ENCODE measurements around the gene MARCHF2. TPM values are rescaled to one million over a fixed set of nuclear protein-coding genes. Genes with fewer than 3 reads are reported as not detected.

MARCHF2 gene
- total RNA-seq, 1 donor from 2014 or later: 122 TPM

DNA sequence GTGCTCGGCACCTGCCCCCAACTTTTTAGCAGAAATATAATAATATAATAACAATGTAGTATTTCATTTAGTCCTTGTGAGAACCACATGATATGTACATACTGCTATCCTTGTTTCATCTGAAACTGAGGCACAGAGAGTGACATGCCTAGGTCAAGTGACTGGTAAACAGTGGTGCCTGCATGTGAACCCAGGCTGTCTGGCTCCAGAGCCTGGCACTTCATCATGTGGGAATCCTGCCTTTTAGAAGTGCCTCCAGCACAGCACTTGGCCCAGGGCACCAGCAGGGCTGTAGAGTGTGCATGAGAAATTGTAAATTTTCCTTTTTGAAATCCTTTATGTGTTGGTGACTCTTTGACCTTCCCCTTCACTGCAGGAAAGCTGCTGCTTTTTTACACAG is 61.9 kb downstream of the MARCHF2 start:
- no peak for DNase-seq (ENCODE audit: low read depth in 2 of 2)

DNA sequence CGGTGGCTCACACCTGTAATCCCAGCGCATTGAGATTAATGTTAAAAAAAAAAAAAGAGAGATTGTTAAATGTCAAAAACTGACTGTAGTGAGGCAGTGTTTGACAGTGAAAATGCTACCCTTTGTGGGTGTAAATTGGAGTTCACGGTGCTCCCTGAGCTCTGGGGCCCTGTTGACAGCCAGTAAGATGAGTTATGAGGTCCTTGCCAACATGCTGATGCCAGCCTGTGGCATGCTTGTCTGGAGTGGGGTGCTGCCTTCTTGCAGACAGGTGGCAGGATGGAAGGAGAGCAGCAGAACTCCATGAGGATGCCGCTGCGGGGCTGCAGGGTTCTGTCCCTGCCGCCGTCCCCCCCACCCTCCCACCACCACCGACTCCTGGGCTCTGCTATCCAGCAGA is 63.4 kb downstream of the MARCHF2 start:
- no peak for DNase-seq (ENCODE audit: low read depth in 2 of 2)

DNA sequence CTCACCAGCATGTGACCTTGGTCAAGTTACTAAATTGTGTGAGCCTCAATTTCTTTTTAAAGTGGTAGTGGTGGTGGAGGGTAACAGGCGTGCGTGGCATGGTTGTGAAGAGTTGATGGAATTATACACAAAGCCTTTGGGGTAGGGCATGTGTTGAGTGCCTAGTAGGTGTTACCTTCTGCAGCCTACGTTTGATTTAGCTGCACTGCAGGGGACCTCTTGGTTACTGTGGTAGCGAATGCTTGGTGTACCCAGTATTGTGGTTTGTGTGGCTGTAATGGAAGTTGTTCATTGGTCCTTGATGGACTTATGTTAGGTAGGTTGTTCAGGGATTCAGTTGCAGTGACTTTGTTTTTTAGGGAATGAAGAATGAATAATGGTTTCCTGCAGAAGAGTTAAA is 64.8 kb downstream of the MARCHF2 start:
- no peak for DNase-seq (ENCODE audit: low read depth in 2 of 2)

DNA sequence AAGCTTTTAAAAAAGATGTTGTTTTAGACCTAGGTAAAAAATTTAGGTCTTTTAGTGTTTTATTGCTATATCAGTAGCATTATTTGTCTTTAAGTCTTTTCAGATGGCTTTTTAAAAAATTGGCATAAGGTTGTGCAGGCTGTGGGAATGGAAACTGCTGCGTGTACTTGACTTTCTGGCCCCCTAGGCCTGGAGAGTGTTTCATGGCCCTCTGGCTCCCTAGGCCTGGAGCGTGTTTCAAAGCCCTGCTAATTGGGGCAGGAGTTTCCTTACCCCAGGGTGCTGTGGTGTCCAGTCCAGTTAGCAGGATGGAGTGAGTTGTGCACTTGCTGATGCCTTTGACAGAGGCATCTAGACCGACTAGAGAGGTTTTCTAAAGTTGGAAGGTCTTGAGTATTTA is 65.5 kb downstream of the MARCHF2 start:
- no peak for DNase-seq (ENCODE audit: low read depth in 2 of 2)

DNA sequence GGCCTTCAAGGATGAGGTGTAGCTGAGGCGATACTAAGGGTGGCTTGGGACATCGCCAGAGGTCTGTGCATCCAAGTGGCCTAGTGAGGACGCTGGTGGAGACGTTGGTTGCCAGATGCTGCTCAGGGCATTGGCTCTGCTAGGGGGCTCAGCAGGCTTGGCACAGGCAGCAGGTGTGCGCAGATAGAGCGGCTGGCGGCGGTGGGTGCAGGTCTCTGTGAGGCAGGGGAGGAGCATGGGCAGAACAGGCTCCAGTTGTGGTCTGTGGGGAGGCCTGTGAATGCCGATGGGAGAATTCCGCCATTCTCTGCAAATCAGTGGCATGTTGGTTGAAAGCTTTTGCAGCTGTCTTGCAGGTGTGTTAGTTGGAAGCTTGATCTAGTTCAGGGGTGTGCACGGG is 68.1 kb downstream of the MARCHF2 start:
- no peak for DNase-seq (ENCODE audit: low read depth in 2 of 2)

DNA sequence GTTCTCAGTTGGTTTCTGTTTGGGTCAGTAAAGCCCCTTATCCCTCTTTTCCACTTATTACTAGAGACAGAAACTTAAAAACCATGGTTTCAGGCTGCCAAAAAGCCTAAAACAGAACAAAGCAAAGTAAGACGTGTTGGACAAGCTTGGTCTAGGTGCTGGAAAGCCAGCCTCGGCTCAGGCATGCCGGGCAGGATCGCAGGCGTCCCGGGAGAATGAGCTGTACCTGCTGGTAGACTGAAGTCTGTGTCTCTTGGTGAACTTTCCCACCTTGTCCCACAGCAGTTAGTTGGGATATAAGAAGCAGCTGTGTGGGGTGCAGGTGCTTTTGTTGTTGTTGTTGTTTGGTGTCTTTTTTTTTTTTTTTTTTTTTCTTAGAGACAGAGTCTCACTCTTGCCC is 68.5 kb downstream of the MARCHF2 start:
- DNase-seq (ENCODE audit: low read depth in 2 of 2): no peak

DNA sequence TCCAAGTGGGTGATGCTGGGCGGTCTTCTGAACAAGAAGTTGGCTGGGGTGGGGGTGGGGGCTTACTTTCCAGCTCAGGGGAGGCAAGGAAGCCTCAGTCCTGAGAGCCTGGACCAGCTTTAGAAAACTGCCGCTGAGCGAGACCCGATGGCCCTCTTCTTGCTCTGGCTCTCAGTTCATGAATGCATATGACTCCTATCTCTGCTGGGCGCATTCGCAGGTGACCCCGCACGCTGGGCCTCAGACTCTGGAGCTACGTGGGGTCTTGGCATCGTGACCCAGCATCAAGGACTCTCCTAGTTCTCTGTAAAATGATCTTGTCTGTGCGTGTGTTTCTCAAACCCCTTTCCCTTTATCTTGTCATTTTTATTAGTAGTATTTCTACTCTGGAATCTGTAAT is 69.6 kb downstream of the MARCHF2 start:
- no peak for DNase-seq (ENCODE audit: low read depth in 2 of 2)

DNA sequence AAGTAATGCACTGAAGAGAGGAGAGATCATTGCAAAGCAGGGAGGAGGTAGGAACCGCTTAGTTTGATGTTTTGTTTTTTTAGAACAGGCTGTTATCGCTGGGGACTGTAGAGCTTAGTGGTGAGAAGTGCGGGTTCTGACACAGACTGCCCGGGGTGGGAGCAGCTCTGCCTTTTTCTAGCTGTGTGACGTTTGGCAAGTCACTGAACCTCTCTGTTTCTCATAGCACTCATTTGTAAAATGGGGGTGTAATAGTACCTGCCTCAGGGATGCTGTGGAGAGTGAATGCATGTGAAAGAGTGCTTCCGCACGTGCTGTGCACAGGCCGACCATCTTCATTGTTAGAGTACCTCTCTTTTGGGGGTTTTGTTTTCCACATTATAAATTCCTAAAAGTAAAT is 70.1 kb downstream of the MARCHF2 start:
- DNase-seq (ENCODE audit: low read depth in 2 of 2): no peak

DNA sequence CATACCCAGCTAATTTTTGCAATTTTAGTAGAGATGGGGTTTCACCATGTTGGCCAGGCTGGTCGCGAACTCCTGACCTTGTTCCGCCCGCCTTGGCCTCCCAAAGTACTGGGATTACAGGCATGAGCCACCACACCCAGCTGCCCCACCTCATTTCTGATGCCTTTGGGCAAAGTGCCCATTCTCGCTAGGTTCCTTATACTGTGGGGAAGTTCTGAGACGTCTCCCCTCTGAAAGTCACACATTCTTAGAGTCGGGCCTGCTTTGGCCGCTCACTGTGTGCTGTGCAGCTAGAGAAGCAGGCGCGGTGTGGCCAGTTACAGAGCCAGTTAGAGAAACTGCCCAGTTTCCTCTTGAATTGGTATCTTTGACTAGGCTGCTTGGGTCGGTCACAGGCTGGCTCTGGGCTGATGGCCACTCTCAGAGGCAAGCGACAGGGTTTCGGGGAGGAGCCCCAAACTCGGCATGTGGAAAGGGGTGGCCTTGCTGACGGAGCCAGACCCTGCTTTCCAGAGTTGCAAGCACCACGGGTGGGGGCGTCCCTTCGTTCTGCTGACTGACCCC is 71.3 kb downstream of the MARCHF2 start:
- no peak for DNase-seq (ENCODE audit: low read depth in 2 of 2)

DNA sequence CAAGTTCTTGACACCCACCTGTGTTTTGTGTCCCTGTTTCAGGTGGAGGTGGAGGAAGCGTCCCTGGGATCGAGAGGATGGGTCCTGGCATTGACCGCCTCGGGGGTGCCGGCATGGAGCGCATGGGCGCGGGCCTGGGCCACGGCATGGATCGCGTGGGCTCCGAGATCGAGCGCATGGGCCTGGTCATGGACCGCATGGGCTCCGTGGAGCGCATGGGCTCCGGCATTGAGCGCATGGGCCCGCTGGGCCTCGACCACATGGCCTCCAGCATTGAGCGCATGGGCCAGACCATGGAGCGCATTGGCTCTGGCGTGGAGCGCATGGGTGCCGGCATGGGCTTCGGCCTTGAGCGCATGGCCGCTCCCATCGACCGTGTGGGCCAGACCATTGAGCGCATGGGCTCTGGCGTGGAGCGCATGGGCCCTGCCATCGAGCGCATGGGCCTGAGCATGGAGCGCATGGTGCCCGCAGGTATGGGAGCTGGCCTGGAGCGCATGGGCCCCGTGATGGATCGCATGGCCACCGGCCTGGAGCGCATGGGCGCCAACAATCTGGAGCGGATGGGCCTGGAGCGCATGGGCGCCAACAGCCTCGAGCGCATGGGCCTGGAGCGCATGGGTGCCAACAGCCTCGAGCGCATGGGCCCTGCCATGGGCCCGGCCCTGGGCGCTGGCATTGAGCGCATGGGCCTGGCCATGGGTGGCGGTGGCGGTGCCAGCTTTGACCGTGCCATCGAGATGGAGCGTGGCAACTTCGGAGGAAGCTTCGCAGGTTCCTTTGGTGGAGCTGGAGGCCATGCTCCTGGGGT is 72.7 kb downstream of the MARCHF2 start:
- no peak for DNase-seq (ENCODE audit: low read depth in 2 of 2)

DNA sequence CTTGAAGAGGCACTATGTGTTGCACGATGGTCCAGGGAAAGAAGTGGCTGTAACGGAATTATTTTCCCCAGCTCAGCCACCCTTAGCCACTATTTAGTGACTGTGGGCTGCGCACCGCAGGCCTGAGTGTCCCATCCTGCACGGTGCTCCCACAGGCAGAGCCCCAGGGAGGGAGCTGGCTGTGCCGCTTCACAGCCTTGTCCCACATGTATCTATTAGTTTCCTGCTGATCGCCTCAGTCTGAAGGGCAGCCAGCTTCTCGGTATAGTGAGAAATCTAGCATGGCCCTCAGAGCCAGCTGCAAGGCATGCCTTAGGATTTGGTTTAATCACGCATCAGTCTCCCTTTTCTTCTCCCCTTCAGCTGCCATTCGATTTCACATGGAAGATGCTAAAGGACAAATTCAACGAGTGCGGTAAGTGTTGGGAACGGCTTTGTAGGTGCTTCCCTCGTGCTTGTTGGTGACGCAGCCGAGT is 73.6 kb downstream of the MARCHF2 start:
- no peak for DNase-seq (ENCODE audit: low read depth in 2 of 2)

DNA sequence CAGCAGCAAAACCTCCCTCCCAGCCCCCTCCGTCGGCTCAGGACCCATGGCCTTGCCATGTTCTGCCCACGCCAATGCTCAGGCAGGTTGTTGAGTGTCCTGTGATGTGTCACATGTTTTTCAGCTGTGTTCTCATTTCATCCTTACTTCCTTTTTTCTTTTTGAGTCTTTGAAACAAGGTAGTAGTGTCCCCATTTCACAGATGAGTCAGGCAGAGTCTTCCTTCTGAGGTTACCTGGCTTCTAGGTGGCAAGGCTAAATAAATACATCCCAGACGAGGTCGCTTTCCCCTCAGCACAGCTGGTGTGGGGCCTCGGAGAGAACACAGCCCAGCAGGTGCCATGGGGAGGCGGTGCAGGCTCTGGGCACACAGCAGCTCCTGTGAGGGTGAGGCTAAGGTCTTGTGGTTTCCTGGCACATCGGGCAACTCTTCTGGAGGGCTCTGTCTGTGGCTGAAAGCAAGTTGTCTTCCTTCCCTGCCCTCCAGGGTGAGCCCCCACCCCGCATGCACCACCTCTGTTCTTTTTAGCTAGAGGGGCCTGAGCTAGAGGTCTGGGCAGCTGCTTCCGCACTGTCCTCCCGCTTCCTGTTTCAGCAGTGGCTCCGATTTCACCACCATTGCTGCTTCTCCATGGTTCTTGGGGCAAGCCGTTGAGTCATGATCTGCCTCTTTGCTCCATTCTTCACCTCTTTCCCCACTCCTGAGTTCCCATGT is 74.2 kb downstream of the MARCHF2 start:
- no peak for DNase-seq (ENCODE audit: low read depth in 2 of 2)

DNA sequence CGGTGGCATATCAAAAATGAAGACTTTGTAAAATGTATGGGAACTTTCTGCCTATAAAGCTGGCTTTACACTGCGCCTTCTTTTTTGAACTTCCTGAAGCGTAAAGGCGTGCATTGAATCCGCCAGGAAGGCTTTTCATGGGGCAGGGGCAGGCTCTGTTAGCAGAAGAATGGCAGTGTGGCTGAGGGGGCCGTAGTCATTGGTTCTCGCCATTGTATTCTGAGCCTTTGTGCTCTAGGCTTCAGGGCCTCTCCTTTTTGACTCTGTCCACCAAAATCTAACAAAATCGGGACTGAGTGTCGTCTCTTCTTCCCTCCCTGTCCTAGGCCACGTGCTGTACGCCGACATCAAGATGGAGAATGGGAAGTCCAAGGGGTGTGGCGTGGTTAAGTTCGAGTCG is 75.3 kb downstream of the MARCHF2 start:
- no peak for DNase-seq (ENCODE audit: low read depth in 2 of 2)

Other genes starting within 250 kb of the MARCHF2 start
- gene CERS4, start 203.9 kb upstream of the MARCHF2 start, total RNA-seq: 7.7 and 22.9 TPM in 2 replicates
- 25.7 and 28.6 TPM in 2 replicates for gene CD320, start 104.9 kb upstream of the MARCHF2 start, total RNA-seq
- 21.0 and 39.7 TPM in 2 replicates for gene NDUFA7, start 91.9 kb upstream of the MARCHF2 start, total RNA-seq
- gene RPS28, start 91.8 kb upstream of the MARCHF2 start, total RNA-seq: 202 and 270 TPM in 2 replicates
- gene KANK3, start 70.0 kb upstream of the MARCHF2 start, total RNA-seq: 52.8 and 129 TPM in 2 replicates
- gene ANGPTL4, start 49.1 kb upstream of the MARCHF2 start, total RNA-seq: 1.0 and 10.7 TPM in 2 replicates
- 48.1 and 105 TPM in 2 replicates for gene RAB11B, start 22.9 kb upstream of the MARCHF2 start, total RNA-seq
- 68.3 and 70.3 TPM in 2 replicates for gene HNRNPM, start 31.7 kb downstream of the MARCHF2 start, total RNA-seq
- gene PRAM1, start 89.3 kb downstream of the MARCHF2 start, total RNA-seq: not detected in 2 replicates
- 3.3 and 5.8 TPM in 2 replicates for gene ZNF414, start 100.9 kb downstream of the MARCHF2 start, total RNA-seq
- 0.13 and 0.38 TPM in 2 replicates for gene MYO1F, start 164.1 kb downstream of the MARCHF2 start, total RNA-seq
- 4.2 and 13.0 TPM in 2 replicates for gene ADAMTS10, start 197.4 kb downstream of the MARCHF2 start, total RNA-seq
- gene NFILZ, start 217.3 kb downstream of the MARCHF2 start, total RNA-seq: not detected in 2 replicates